Endometrial microvascular endothelial cells (primary cell): Measurements from ENCODE around the gene GNG12. TPM values are rescaled to one million over a fixed set of nuclear protein-coding genes. Genes with fewer than 3 reads are reported as not detected.

ENCODE experiments used
- in situ Hi-C: cut with HindIII; loops from 2 replicates; pipeline ENCODE4 v1.10.0; 2017; ENCODE audit warnings: low sequenced_read_pairs, low pct_unique_long_range_greater_than_20kb; ENCODE audit errors: inconsistent ontology term
- total RNA-seq: library from RNA; depleted of rRNA; stranded (reverse); fragments of >200 nt; gene quantifications from one replicate; pipeline ENCODE4 v1.2.3, GENCODE V29; 2015; ENCODE audit errors: inconsistent ontology term

GNG12 gene
- total RNA-seq, 1 donor from 2014 or later: 322 TPM

GRCh38 chr1:67745875-67746698, 87.2 kb downstream of the GNG12 start:
- in situ Hi-C loops: loop anchor here (25.0 kb wide), 1 partner anchor 209 kb away; no protein-coding TSS in a partner anchor

DNA sequence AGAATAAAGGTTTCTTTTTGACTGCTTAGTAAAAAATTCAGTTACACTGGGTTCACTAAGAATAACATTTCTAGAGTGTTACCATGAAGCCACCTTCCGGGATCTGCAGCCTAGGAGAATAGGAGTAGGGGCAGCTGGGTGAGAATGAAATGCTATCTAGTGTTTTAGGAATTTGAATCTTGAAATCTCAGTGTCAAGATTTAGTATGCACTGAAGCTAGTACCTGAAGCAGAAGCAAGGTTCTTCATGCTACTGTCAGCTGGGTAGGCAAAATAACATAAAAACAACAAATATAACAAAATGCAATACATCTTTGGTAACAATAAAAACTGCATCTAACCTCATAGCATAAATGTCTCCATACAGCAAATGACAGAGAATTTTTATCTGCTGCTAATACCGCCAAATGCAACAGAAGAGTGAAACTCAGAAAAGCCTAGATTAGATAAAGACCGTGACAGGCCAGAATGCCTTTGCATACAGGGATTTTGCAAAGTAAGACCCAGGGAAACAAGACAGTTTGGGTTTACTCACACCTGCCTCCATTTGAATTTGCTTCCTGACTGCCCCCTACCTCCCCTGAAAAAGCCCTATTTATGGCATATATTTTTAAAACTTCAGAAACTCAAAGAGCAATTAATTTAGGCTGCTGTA, 90.1 kb downstream of the GNG12 start:
- in situ Hi-C loops: loop anchor here (25.0 kb wide), 1 partner anchor 206 kb away; no protein-coding TSS in a partner anchor

GRCh38 chr1:67741736-67742135, 91.5 kb downstream of the GNG12 start:
- in situ Hi-C loops: loop anchor here (25.0 kb wide), 1 partner anchor 204 kb away; no protein-coding TSS in a partner anchor

GRCh38 chr1:67741121-67741520, 92.1 kb downstream of the GNG12 start:
- in situ Hi-C loops: loop anchor here (25.0 kb wide), 1 partner anchor 204 kb away; no protein-coding TSS in a partner anchor

DNA sequence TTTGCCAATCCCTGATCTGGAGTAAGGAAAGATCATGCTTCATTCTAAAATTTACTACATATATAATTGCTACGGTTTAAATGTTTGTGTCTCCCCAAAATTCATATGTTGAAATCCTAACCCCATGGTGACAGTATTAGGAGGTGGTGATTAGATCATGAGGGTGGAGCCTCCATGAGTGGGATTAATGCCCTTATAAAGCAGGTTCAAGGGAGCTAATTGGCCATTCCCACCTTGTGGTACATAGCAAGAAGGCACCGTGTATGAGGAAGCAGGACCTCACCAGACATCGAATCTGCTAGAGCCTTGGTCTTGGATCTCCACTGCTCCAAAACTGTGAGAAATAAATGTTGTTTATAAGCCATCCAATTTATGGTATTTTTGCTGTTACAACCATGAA, 92.7 kb downstream of the GNG12 start:
- in situ Hi-C loops: loop anchor here (25.0 kb wide), 1 partner anchor 203 kb away; no protein-coding TSS in a partner anchor

DNA sequence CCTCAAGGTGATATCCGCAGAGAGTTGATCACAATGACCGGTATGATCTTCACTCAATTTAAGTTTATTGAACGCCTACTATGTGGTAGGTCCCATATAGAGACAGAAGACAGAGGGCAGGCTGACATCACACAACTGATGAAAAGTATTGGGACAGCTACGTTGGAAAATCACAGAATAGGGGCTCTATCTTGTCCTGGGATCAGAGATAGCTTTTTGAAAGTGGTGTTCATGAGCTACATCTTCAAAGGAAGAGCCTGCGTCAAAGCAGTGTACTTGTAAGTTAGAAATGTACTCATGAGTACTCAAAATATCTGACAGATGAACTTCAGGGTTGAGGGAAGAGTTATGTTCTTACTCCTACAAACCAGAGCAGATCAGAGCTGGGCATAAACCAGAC, 93.9 kb downstream of the GNG12 start:
- in situ Hi-C loops: loop anchor here (25.0 kb wide), 1 partner anchor 202 kb away; no protein-coding TSS in a partner anchor

- in situ Hi-C loops: loop anchor here (25.0 kb wide), 1 partner anchor 201 kb away; no protein-coding TSS in a partner anchor
These were observed 94.9 kb downstream of the GNG12 start for GRCh38 chr1:67738401-67738800.

- in situ Hi-C loops: loop anchor here (25.0 kb wide), 1 partner anchor 201 kb away; no protein-coding TSS in a partner anchor
These were observed 95.4 kb downstream of the GNG12 start for GRCh38 chr1:67737875-67738274.

DNA sequence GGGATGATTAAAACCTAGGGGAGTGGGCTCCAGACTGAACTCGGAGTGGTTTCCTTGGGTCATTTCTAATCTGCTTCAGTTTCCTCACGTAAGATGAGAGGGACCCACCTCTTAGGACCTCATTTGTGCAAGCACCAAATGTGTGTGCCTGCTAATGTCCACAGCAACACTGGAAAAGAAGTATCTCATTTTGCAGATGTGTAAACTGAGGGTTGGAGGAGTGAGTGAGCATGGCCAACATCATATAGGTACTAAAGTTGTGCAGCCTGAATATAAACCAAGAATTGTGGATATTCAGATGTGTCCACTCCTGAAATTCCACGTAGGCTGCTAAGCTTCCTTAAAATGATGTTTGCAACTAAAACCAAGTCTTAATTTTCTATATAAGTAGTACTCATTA, 96.5 kb downstream of the GNG12 start:
- in situ Hi-C loops: loop anchor here (25.0 kb wide), 1 partner anchor 199 kb away; no protein-coding TSS in a partner anchor

DNA sequence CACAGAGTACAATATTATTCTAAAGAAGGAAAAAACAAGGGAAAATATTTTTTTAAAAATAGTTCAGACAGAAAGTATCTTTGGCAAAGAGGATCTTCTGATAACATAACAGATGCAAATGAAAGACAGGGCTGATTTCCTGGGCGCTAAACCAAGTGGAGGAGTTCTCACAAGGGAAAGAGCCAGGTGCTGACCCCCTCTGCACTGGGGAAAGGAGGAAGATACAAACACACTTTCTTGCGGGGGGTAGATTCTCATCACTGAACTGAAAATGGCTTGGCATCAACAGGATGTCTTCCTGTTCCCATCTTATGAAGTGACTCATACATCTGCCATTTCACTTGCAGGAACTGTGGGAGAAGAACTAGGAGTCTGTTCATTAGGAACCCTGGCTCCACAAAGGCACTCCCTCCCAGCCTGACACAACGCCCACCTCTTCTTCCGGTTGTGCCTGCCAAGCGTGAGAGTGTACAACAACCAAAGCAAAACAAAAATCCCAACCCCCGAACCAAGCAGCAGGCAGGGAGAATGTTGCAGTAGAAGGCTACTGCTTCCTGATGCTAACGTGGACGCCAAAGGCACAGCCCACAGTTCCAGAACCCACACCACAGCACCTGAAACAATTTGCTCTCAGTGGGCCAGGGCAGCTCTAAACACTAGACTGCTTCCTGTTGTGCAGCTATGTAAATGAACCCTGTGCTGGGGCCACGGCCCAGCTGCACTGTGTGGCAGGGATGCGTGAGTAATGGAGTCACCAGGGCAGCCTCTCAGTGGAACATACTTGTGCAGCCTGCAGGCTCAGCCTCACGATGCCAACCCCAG, 97.2 kb downstream of the GNG12 start:
- in situ Hi-C loops: loop anchor here (25.0 kb wide), 1 partner anchor 199 kb away; no protein-coding TSS in a partner anchor

DNA sequence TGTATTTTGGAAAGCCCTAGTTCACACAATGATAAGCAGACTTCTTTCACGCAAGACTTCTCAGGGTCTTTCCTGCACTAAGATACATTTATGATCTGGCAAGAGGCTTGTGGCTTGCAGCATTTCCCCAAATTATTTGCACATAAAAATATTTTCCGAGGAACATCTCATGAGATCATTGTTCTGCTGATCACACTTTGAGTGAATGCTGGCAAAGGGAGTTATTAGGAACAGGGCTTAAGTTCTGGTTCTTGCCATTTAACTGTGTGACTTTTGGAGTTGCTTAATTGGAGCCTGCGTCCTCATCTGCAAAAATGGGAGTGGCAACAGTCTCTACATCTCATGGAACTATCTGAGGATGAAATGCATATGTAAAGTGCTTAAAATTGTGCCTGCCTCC, 98.1 kb downstream of the GNG12 start:
- in situ Hi-C loops: loop anchor here (25.0 kb wide), 1 partner anchor 198 kb away; no protein-coding TSS in a partner anchor

DNA sequence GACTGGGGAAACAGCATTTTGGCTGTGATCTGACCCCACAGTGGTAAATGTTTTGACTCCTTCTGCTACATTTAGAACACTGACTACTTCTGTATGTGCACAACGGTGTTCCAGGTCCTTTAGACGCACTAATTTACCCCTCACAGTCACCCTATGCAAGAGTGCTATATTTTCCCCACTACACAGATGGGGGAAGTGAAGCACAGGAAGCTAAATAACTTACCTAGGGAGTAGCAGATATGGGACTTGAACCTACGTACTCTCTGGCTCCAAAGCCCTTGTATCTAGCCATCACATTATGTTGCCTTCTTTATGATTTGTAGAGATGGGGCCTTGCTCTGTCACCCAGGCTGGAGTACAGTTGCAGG, 99.0 kb downstream of the GNG12 start:
- in situ Hi-C loops: loop anchor here (25.0 kb wide), 1 partner anchor 197 kb away; no protein-coding TSS in a partner anchor

- in situ Hi-C loops: loop anchor here (25.0 kb wide), 1 partner anchor 197 kb away; no protein-coding TSS in a partner anchor
These were observed 99.5 kb downstream of the GNG12 start for GRCh38 chr1:67733681-67734322.

- in situ Hi-C loops: loop anchor here (25.0 kb wide), 1 partner anchor 195 kb away; no protein-coding TSS in a partner anchor
These were observed 100.5 kb downstream of the GNG12 start for GRCh38 chr1:67732750-67733151.

DNA sequence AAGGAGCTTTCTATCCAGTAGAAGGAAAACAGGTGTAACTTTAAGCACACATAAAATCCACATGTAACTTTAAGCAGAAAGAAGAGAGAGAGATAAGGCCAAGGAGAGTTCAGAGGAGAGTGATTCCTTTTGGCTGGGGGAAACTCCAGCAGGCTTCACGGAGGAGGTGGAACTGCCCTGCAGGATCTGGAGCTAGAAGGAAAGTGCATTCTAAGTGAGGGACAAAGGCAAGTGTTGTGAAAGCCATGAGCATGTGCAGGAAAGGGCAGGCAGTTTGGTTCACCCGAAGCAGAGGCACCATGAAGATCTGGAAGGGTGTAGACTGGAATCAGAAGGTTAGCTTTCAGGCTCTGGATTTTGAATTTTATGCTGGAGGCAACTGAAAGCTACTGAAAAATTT, 101.9 kb downstream of the GNG12 start:
- in situ Hi-C loops: loop anchor here (25.0 kb wide), 1 partner anchor 194 kb away; no protein-coding TSS in a partner anchor

- in situ Hi-C loops: loop anchor here (25.0 kb wide), 1 partner anchor 193 kb away; no protein-coding TSS in a partner anchor
These were observed 103.0 kb downstream of the GNG12 start for GRCh38 chr1:67730312-67730711.

GRCh38 chr1:67729872-67730271, 103.4 kb downstream of the GNG12 start:
- in situ Hi-C loops: loop anchor here (25.0 kb wide), 1 partner anchor 193 kb away; no protein-coding TSS in a partner anchor

GRCh38 chr1:67726224-67726623, 107.0 kb downstream of the GNG12 start:
- in situ Hi-C loops: loop anchor here (25.0 kb wide), 1 partner anchor 189 kb away; no protein-coding TSS in a partner anchor
